WTC11 (cell line): ENCODE results near the gene PRKAR2A.

Experiments
- ATF1 ChIP-seq: sonication (generic); formaldehyde crosslinking; IDR thresholded peaks from 2 replicates; pipeline ENCODE4 v1.8.1; 2023; ENCODE audit warnings: mild to moderate bottlenecking, moderate library complexity, missing genetic modification reagents
- ETV6 ChIP-seq: sonication (generic); formaldehyde crosslinking; IDR thresholded peaks from 2 replicates; pipeline ENCODE4 v1.8.1; 2022; ENCODE audit warnings: mild to moderate bottlenecking, missing genetic modification reagents
- NR2C2 ChIP-seq: sonication (generic); formaldehyde crosslinking; IDR thresholded peaks from 2 replicates; pipeline ENCODE4 v1.8.0; 2022; ENCODE audit warnings: mild to moderate bottlenecking, missing genetic modification reagents
- PREB ChIP-seq: sonication (generic); formaldehyde crosslinking; IDR thresholded peaks from 2 replicates; pipeline ENCODE4 v1.8.1; 2022; ENCODE audit warnings: mild to moderate bottlenecking, missing genetic modification reagents, moderate library complexity, borderline replicate concordance
- TEAD4 ChIP-seq: sonication (generic); formaldehyde crosslinking; IDR thresholded peaks from 2 replicates; pipeline ENCODE4 v1.8.0; 2022; ENCODE audit warnings: mild to moderate bottlenecking, missing genetic modification reagents
- USF1 ChIP-seq: sonication (generic); formaldehyde crosslinking; IDR thresholded peaks from 2 replicates; pipeline ENCODE4 v1.8.0; 2022; ENCODE audit warnings: mild to moderate bottlenecking, missing genetic modification reagents
- TF ChIP-seq, protein P1 (sequence below): fragments of 200-600 bp; IDR thresholded peaks from 2 replicates; pipeline ENCODE4 v1.8.0; 2022; ENCODE audit warnings: antibody characterized with exemption
- TF ChIP-seq, protein P2 (sequence below): sonication (generic); formaldehyde crosslinking; IDR thresholded peaks from 2 replicates; pipeline ENCODE4 v1.8.1; 2023; ENCODE audit warnings: mild to moderate bottlenecking, missing genetic modification reagents
- TF ChIP-seq, protein P3 (sequence below): sonication (generic); formaldehyde crosslinking; IDR thresholded peaks from 2 replicates; pipeline ENCODE4 v1.8.1; 2023; ENCODE audit warnings: mild to moderate bottlenecking, missing genetic modification reagents

- TF ChIP-seq, protein P1, sequence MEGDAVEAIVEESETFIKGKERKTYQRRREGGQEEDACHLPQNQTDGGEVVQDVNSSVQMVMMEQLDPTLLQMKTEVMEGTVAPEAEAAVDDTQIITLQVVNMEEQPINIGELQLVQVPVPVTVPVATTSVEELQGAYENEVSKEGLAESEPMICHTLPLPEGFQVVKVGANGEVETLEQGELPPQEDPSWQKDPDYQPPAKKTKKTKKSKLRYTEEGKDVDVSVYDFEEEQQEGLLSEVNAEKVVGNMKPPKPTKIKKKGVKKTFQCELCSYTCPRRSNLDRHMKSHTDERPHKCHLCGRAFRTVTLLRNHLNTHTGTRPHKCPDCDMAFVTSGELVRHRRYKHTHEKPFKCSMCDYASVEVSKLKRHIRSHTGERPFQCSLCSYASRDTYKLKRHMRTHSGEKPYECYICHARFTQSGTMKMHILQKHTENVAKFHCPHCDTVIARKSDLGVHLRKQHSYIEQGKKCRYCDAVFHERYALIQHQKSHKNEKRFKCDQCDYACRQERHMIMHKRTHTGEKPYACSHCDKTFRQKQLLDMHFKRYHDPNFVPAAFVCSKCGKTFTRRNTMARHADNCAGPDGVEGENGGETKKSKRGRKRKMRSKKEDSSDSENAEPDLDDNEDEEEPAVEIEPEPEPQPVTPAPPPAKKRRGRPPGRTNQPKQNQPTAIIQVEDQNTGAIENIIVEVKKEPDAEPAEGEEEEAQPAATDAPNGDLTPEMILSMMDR: no peak
- no peak for TF ChIP-seq ATF1 (CRISPR knock-in tag)
- TF ChIP-seq TEAD4: no peak
- no peak for TF ChIP-seq USF1
- TF ChIP-seq PREB (CRISPR knock-in tag): no peak
- TF ChIP-seq, protein P2, sequence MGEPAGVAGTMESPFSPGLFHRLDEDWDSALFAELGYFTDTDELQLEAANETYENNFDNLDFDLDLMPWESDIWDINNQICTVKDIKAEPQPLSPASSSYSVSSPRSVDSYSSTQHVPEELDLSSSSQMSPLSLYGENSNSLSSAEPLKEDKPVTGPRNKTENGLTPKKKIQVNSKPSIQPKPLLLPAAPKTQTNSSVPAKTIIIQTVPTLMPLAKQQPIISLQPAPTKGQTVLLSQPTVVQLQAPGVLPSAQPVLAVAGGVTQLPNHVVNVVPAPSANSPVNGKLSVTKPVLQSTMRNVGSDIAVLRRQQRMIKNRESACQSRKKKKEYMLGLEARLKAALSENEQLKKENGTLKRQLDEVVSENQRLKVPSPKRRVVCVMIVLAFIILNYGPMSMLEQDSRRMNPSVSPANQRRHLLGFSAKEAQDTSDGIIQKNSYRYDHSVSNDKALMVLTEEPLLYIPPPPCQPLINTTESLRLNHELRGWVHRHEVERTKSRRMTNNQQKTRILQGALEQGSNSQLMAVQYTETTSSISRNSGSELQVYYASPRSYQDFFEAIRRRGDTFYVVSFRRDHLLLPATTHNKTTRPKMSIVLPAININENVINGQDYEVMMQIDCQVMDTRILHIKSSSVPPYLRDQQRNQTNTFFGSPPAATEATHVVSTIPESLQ (CRISPR knock-in tag): no peak
- TF ChIP-seq, protein P3, sequence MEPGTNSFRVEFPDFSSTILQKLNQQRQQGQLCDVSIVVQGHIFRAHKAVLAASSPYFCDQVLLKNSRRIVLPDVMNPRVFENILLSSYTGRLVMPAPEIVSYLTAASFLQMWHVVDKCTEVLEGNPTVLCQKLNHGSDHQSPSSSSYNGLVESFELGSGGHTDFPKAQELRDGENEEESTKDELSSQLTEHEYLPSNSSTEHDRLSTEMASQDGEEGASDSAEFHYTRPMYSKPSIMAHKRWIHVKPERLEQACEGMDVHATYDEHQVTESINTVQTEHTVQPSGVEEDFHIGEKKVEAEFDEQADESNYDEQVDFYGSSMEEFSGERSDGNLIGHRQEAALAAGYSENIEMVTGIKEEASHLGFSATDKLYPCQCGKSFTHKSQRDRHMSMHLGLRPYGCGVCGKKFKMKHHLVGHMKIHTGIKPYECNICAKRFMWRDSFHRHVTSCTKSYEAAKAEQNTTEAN (CRISPR knock-in tag): no peak
- TF ChIP-seq NR2C2: no peak
- no peak for TF ChIP-seq ETV6 (CRISPR knock-in tag)
Observed at GRCh38 chr3:48819234-48820221, 28.1 kb downstream of the PRKAR2A start.
